H9 (cell line): Measurements from ENCODE around the gene KLHDC9. TPM values are rescaled to one million over a fixed set of nuclear protein-coding genes. Genes with fewer than 3 reads are reported as not detected.

Source experiments
- DNase-seq: peaks from one replicate; pipeline ENCODE4 v3.0.0-alpha.2; 2017
- H2AFZ ChIP-seq: one replicate; pipeline ENCODE4 v1.6.1; 2013; ENCODE audit warnings: mild to moderate bottlenecking, low read length, control low read depth, moderate library complexity
- H2AK5ac ChIP-seq: 2 replicates; pipeline ENCODE4 v1.6.1; 2013; ENCODE audit warnings: low read length, control low read depth, mixed read lengths; ENCODE audit not compliant: insufficient read length
- H2BK120ac ChIP-seq: one replicate; pipeline ENCODE4 v1.6.1; 2013; ENCODE audit warnings: low read depth, mild to moderate bottlenecking, low read length, control low read depth, inconsistent platforms; ENCODE audit not compliant: poor library complexity, severe bottlenecking
- H2BK12ac ChIP-seq: 2 replicates; pipeline ENCODE4 v1.6.1; 2013; ENCODE audit warnings: low read length, control low read depth, mixed read lengths, low read depth; ENCODE audit not compliant: insufficient read length
- H2BK15ac ChIP-seq: 2 replicates; pipeline ENCODE4 v1.6.1; 2013; ENCODE audit warnings: low read depth, low read length, control low read depth
- H2BK20ac ChIP-seq: one replicate; pipeline ENCODE4 v1.6.1; 2013; ENCODE audit warnings: low read depth, mild to moderate bottlenecking, low read length, control low read depth, inconsistent platforms; ENCODE audit not compliant: poor library complexity, severe bottlenecking
- H2BK5ac ChIP-seq: 2 replicates; pipeline ENCODE4 v1.6.1; 2013; ENCODE audit warnings: low read length, control low read depth, mixed read lengths; ENCODE audit not compliant: insufficient read length
- H3K14ac ChIP-seq: 2 replicates; pipeline ENCODE4 v1.6.1; 2013; ENCODE audit warnings: low read length, control low read depth; ENCODE audit not compliant: insufficient read depth
- H3K18ac ChIP-seq: 2 replicates; pipeline ENCODE4 v1.6.1; 2013; ENCODE audit warnings: low read depth, mild to moderate bottlenecking, mixed read lengths, low read length, control low read depth; ENCODE audit not compliant: insufficient read length
- H3K23ac ChIP-seq: 2 replicates; pipeline ENCODE4 v1.6.1; 2013; ENCODE audit warnings: low read length, control low read depth, mixed read lengths, low read depth; ENCODE audit not compliant: insufficient read length
- H3K23me2 ChIP-seq: 2 replicates; pipeline ENCODE4 v1.6.1; 2013; ENCODE audit warnings: low read depth, mild to moderate bottlenecking, mixed read lengths, low read length, control low read depth; ENCODE audit not compliant: insufficient read length, poor library complexity, severe bottlenecking
- H3K27ac ChIP-seq: 2 replicates; pipeline ENCODE4 v1.5.1; 2013; ENCODE audit warnings: low read length, control low read depth, mixed read lengths, low read depth; ENCODE audit not compliant: insufficient read length
- H3K27me3 ChIP-seq: 2 replicates; pipeline ENCODE4 v1.6.1; 2013; ENCODE audit warnings: low read length, control low read depth, inconsistent platforms; ENCODE audit not compliant: insufficient read depth
- H3K4ac ChIP-seq: 2 replicates; pipeline ENCODE4 v1.6.1; 2013; ENCODE audit warnings: low read depth, mild to moderate bottlenecking, control low read depth, inconsistent platforms, low read length, moderate library complexity
- H3K4me1 ChIP-seq: 2 replicates; pipeline ENCODE4 v1.6.1; 2013; ENCODE audit warnings: low read length, control low read depth, inconsistent platforms; ENCODE audit not compliant: insufficient read depth
- H3K4me2 ChIP-seq: 2 replicates; pipeline ENCODE4 v1.6.1; 2013; ENCODE audit warnings: low read length, control low read depth, mixed read lengths; ENCODE audit not compliant: insufficient read length, insufficient read depth
- H3K56ac ChIP-seq: 2 replicates; pipeline ENCODE4 v1.6.1; 2013; ENCODE audit warnings: low read depth, mild to moderate bottlenecking, mixed read lengths, low read length, control low read depth; ENCODE audit not compliant: insufficient read length
- H3K79me1 ChIP-seq: 2 replicates; pipeline ENCODE4 v1.6.1; 2013; ENCODE audit warnings: low read depth, mild to moderate bottlenecking, moderate library complexity, low read length, control low read depth, inconsistent platforms; ENCODE audit not compliant: insufficient read depth, poor library complexity, severe bottlenecking
- H3K79me2 ChIP-seq: 2 replicates; pipeline ENCODE4 v1.6.1; 2013; ENCODE audit warnings: low read length, control low read depth, inconsistent platforms; ENCODE audit not compliant: insufficient read depth
- H3K9ac ChIP-seq: 2 replicates; pipeline ENCODE4 v1.6.1; 2013; ENCODE audit warnings: low read length, control low read depth, mixed read lengths; ENCODE audit not compliant: insufficient read length; ENCODE audit errors: extremely low read depth
- H3K9me3 ChIP-seq: one replicate; pipeline ENCODE4 v1.6.1; 2013; ENCODE audit warnings: low read depth, low read length, inconsistent platforms; ENCODE audit not compliant: control insufficient read depth
- H3T11ph ChIP-seq: one replicate; pipeline ENCODE4 v1.6.1; 2013; ENCODE audit warnings: mild to moderate bottlenecking, low read length, control low read depth, inconsistent platforms
- H4K20me1 ChIP-seq: one replicate; pipeline ENCODE4 v1.6.1; 2013; ENCODE audit not compliant: control insufficient read depth, insufficient read length, insufficient read depth
- H4K5ac ChIP-seq: 2 replicates; pipeline ENCODE4 v1.6.1; 2013; ENCODE audit warnings: low read depth, mild to moderate bottlenecking, mixed read lengths, low read length, control low read depth; ENCODE audit not compliant: insufficient read length
- H4K8ac ChIP-seq: replicated peaks from 2 replicates; pipeline ENCODE4 v1.6.1; 2013; ENCODE audit warnings: low read length, control low read depth, mixed read lengths, low read depth; ENCODE audit not compliant: insufficient read length
- H4K91ac ChIP-seq: 2 replicates; pipeline ENCODE4 v1.6.1; 2013; ENCODE audit warnings: low read depth, mild to moderate bottlenecking, moderate library complexity, mixed read lengths, low read length, control low read depth; ENCODE audit not compliant: insufficient read length
- H3K27ac Mint-ChIP-seq, 3 experiments: 2 replicates in 2 of 3; 3 replicates in 1 of 3; pipeline ENCODE4 v1.8.0; 2020 to 2021; ENCODE audit warnings: mixed read lengths in 3 of 3, mild to moderate bottlenecking in 1 of 3, moderate library complexity in 1 of 3
- H3K27me3 Mint-ChIP-seq: 2 replicates; pipeline ENCODE4 v1.8.0; 2021; ENCODE audit warnings: low read depth, mild to moderate bottlenecking, moderate library complexity, mixed read lengths
- H3K36me3 Mint-ChIP-seq, 3 experiments: 2 replicates in 2 of 3; 3 replicates in 1 of 3; pipeline ENCODE4 v1.8.0; 2020 to 2021; ENCODE audit warnings: low read depth in 3 of 3, mixed read lengths in 3 of 3; ENCODE audit not compliant: insufficient read depth in 1 of 3
- H3K4me1 Mint-ChIP-seq, 2 experiments: 2 replicates each; pipeline ENCODE4 v1.8.0; 2020; ENCODE audit warnings: mixed read lengths in 2 of 2
- H3K4me3 Mint-ChIP-seq, 2 experiments: 2 replicates in 1 of 2; 3 replicates in 1 of 2; pipeline ENCODE4 v1.8.0; 2020 to 2021; ENCODE audit warnings: mild to moderate bottlenecking in 2 of 2, mixed read lengths in 2 of 2, moderate library complexity in 1 of 2
- H3K9me3 Mint-ChIP-seq, 2 experiments: 2 replicates in 1 of 2; 3 replicates in 1 of 2; pipeline ENCODE4 v1.8.0; 2020; ENCODE audit warnings: mild to moderate bottlenecking in 2 of 2, mixed read lengths in 2 of 2, moderate library complexity in 1 of 2
- WGBS: extraction: QIAGEN DNeasy Blood & Tissue Kit; methylation state at CpG from one replicate; pipeline ENCODE4 v1.1.7; 2013; ENCODE audit warnings: missing lambda C conversion rate, low lambda C conversion rate, mixed read lengths; ENCODE audit not compliant: insufficient read length; ENCODE audit errors: extremely low coverage; 5-methylcytosine and 5-hydroxymethylcytosine counted together
- total RNA-seq: library from RNA; stranded (reverse); gene quantifications from 2 replicates; pipeline ENCODE4 v1.2.1, GENCODE V29; 2021
- TF ChIP-seq, protein P1 (sequence below): fragments of 200-600 bp; sonication (generic); conservative IDR thresholded peaks from 3 replicates; pipeline ENCODE4 v1.8.0; 2021; ENCODE audit warnings: antibody characterized with exemption, mild to moderate bottlenecking

The KLHDC9 gene
- total RNA-seq, 1 experiment from 2014 or later = 6.6 TPM

DNA sequence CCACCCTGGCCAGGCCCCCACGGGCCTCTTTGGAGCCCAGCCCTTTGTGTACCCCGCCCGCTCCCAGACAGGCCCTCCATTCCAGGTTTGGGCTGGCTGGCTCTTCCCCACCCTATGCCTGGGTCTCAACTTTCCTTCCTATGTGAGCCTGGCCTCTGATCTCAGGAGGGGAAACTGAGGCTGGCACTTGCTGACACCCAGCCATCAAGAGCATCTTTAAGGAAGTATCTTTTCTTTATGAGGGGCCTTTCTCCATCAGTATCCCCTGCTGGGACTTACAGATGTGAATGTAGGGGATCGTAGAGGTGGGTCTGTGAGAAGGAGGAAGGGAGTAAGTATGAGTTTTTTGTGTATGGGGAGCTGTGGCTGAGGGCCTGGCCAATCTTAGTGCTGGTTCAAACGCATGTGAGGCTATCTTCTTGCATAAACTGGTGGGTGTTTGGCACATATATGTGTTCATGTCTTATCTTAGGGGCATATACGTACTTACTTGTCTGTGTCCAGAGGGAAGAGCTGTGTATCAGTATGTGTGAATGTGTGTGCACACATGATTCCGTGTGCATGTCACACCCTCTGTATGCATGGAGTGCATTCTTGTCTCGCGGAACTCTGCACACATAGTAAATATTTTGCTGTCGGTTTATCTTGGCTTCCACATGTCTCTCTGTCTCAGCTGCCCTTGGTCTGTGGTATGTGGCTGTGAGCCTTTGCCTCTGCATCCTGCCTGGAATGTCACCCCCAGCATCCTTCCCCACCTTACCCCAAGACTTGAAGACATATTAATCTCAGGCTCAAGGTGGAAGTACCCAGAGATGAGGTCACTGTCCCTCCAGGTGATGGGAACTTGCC is 14.2 kb upstream of the KLHDC9 start:
- H3K79me1 ChIP-seq = no peaks in the 10 kb centered on the region
- no peak for DNase-seq
- no peak overlapping the region for H4K5ac ChIP-seq
- H3K14ac ChIP-seq = no peak overlapping the region
- no peaks in the 10 kb centered on the region for H3K36me3 Mint-ChIP-seq
- H3K9ac ChIP-seq = no peak overlapping the region
- no peak overlapping the region for H2BK120ac ChIP-seq
- TF ChIP-seq, protein P1, sequence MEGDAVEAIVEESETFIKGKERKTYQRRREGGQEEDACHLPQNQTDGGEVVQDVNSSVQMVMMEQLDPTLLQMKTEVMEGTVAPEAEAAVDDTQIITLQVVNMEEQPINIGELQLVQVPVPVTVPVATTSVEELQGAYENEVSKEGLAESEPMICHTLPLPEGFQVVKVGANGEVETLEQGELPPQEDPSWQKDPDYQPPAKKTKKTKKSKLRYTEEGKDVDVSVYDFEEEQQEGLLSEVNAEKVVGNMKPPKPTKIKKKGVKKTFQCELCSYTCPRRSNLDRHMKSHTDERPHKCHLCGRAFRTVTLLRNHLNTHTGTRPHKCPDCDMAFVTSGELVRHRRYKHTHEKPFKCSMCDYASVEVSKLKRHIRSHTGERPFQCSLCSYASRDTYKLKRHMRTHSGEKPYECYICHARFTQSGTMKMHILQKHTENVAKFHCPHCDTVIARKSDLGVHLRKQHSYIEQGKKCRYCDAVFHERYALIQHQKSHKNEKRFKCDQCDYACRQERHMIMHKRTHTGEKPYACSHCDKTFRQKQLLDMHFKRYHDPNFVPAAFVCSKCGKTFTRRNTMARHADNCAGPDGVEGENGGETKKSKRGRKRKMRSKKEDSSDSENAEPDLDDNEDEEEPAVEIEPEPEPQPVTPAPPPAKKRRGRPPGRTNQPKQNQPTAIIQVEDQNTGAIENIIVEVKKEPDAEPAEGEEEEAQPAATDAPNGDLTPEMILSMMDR = no peak
- no peak overlapping the region for H3K27ac Mint-ChIP-seq
- peaks cover 53 to 54% of the 10 kb centered on the region in 2 experiments for H3K4me1 Mint-ChIP-seq
- H3T11ph ChIP-seq = no peak overlapping the region
- H3K27ac ChIP-seq = no peak overlapping the region
- H4K91ac ChIP-seq = no peak overlapping the region
- no peaks in the 10 kb centered on the region for H3K27me3 ChIP-seq
- H2AK5ac ChIP-seq = no peak overlapping the region
- H3K9me3 Mint-ChIP-seq = no peaks in the 10 kb centered on the region
- H4K20me1 ChIP-seq = no peaks in the 10 kb centered on the region
- no peak overlapping the region for H4K8ac ChIP-seq
- H3K4me2 ChIP-seq = no peak overlapping the region
- H3K23me2 ChIP-seq = no peaks in the 10 kb centered on the region
- H3K4ac ChIP-seq = no peak overlapping the region
- no peaks in the 10 kb centered on the region; the same call in 1 of the 2 replicates for H3K27me3 Mint-ChIP-seq
- H3K56ac ChIP-seq = no peak overlapping the region
- no peak overlapping the region for H3K18ac ChIP-seq
- H2BK20ac ChIP-seq = no peak overlapping the region
- no peak overlapping the region for H2BK15ac ChIP-seq
- H3K9me3 ChIP-seq = no peaks in the 10 kb centered on the region
- no peaks in the 10 kb centered on the region for H3K4me1 ChIP-seq
- no peak overlapping the region for H2AFZ ChIP-seq
- H3K23ac ChIP-seq = no peak overlapping the region
- no peaks in the 10 kb centered on the region for H3K79me2 ChIP-seq
- WGBS = no CpG with 5 or more reads among the region's 10 CpGs
- H3K4me3 Mint-ChIP-seq = no peak overlapping the region
- H2BK5ac ChIP-seq = no peak overlapping the region
- H2BK12ac ChIP-seq = no peak overlapping the region
